KOPT-K1 (cell line): ENCODE results near the gene MEIS2.

Source experiments
- H3K27ac ChIP-seq: fragments of 200-600 bp; sonication (generic); 2 replicates; pipeline ENCODE4 v1.5.1; 2016; ENCODE audit warnings: antibody characterized with exemption, mild to moderate bottlenecking, low read depth, low read length; ENCODE audit not compliant: poor library complexity, severe bottlenecking
- H3K36me3 ChIP-seq: fragments of 200-600 bp; sonication (generic); 2 replicates; pipeline ENCODE4 v1.5.1; 2017; ENCODE audit warnings: antibody characterized with exemption, mild to moderate bottlenecking, low read length, moderate library complexity; ENCODE audit not compliant: insufficient read depth
- H3K9me3 ChIP-seq: fragments of 200-600 bp; sonication (generic); 2 replicates; pipeline ENCODE4 v1.5.1; 2017; ENCODE audit warnings: antibody characterized with exemption, low read length, mild to moderate bottlenecking; ENCODE audit not compliant: insufficient read depth, poor library complexity, severe bottlenecking

MEIS2 gene

GRCh38 chr15:36874930-36875329 is 225.4 kb downstream of the MEIS2 start:
- no peaks in the 10 kb centered on the region for H3K9me3 ChIP-seq
- no peaks in the 10 kb centered on the region for H3K36me3 ChIP-seq
- H3K27ac ChIP-seq, result no peak overlapping the region

- Histone ChIP-seq H3K36me3 (no peaks in the 10 kb centered on the region), H3K9me3 (no peaks in the 10 kb centered on the region), H3K27ac (no peak overlapping the region)
These were observed 232.9 kb downstream of the MEIS2 start for GRCh38 chr15:36867436-36867835.

GRCh38 chr15:36866896-36867295 is 233.5 kb downstream of the MEIS2 start:
- Histone ChIP-seq H3K9me3 (no peaks in the 10 kb centered on the region), H3K27ac (no peak overlapping the region), H3K36me3 (no peaks in the 10 kb centered on the region)

GRCh38 chr15:36863570-36863969 is 236.8 kb downstream of the MEIS2 start:
- no peaks in the 10 kb centered on the region for H3K36me3 ChIP-seq
- no peaks in the 10 kb centered on the region for H3K9me3 ChIP-seq
- no peak overlapping the region for H3K27ac ChIP-seq

GRCh38 chr15:36860792-36861191 is 239.6 kb downstream of the MEIS2 start:
- Histone ChIP-seq H3K9me3 (no peaks in the 10 kb centered on the region), H3K27ac (no peak overlapping the region), H3K36me3 (no peaks in the 10 kb centered on the region)

- H3K27ac ChIP-seq, result no peak overlapping the region
- H3K9me3 ChIP-seq, result no peaks in the 10 kb centered on the region
- H3K36me3 ChIP-seq, result no peaks in the 10 kb centered on the region
These were observed 241.9 kb downstream of the MEIS2 start for GRCh38 chr15:36858423-36858822.

GRCh38 chr15:36856339-36856973 is 243.9 kb downstream of the MEIS2 start:
- Histone ChIP-seq H3K27ac (no peak overlapping the region), H3K9me3 (no peaks in the 10 kb centered on the region), H3K36me3 (no peaks in the 10 kb centered on the region)

- Histone ChIP-seq H3K36me3 (no peaks in the 10 kb centered on the region), H3K27ac (no peak overlapping the region), H3K9me3 (no peaks in the 10 kb centered on the region)
These were observed 249.5 kb downstream of the MEIS2 start for GRCh38 chr15:36850864-36851263.

- Histone ChIP-seq H3K9me3 (no peaks in the 10 kb centered on the region), H3K27ac (no peak overlapping the region), H3K36me3 (no peaks in the 10 kb centered on the region)
These were observed 255.1 kb downstream of the MEIS2 start for GRCh38 chr15:36845270-36845669.

- Histone ChIP-seq H3K27ac (no peak overlapping the region), H3K36me3 (no peaks in the 10 kb centered on the region), H3K9me3 (no peaks in the 10 kb centered on the region)
These were observed 255.8 kb downstream of the MEIS2 start for GRCh38 chr15:36844534-36844998.

- Histone ChIP-seq H3K36me3 (no peaks in the 10 kb centered on the region), H3K27ac (no peak overlapping the region), H3K9me3 (no peaks in the 10 kb centered on the region)
These were observed 256.5 kb downstream of the MEIS2 start for GRCh38 chr15:36843822-36844221.

GRCh38 chr15:36841193-36841592 is 259.2 kb downstream of the MEIS2 start:
- Histone ChIP-seq H3K27ac (no peak overlapping the region), H3K9me3 (no peaks in the 10 kb centered on the region), H3K36me3 (no peaks in the 10 kb centered on the region)
